ENCODE data around the gene FCER1G.
"Not testable (repeated sequence)": the region's sequence is repeated elsewhere in the genome, so short reads cannot be mapped to it uniquely, and the experiment has no call there.

FCER1G gene

DNA sequence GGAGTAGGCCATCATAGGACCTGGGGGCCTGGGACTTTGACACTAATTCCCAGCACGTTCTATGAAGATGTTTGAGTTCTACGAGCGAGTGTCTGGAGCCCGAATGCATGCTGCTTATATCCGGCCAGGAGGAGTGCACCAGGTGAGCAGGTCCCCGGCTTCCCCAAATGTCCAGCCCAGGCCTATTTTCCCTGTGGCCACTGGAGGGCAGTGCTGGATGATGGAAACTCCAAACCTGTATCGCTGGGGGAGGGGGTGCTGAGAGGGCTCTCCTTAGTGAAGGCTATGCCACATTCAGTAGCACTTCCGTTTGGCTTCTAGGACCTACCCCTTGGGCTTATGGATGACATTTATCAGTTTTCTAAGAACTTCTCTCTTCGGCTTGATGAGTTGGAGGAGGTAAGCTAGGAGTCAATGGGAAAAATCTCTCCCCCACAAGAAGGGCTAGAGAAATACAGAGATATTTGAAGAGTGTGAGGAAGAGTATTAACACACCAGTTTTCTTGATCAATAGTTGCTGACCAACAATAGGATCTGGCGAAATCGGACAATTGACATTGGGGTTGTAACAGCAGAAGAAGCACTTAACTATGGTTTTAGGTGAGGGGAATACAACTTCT, 5.2 kb upstream of the FCER1G start:
- peak; percentile 43 to 63 (median 56) for DNase-seq

DNA sequence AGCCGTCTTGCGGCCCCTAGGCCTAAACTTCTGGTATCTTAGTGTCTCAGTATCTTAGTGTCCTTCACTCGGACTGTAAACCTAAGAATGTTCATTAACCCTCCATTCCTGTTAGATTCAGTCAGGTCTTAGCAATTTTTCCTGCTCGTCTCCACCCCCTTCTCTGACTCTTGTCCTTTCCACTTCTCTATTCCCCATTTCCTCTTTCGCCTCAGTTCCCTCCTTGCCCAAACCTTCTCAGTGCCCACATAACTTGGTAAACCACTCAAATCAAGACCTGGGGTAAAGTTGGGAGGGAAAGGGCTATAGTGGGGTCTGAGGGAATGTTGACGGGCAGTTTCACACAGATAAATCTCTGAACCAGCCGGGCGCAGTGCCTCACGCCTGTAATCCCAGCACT, 726 bp upstream of the FCER1G start:
- DNase-seq = no peak

DNA sequence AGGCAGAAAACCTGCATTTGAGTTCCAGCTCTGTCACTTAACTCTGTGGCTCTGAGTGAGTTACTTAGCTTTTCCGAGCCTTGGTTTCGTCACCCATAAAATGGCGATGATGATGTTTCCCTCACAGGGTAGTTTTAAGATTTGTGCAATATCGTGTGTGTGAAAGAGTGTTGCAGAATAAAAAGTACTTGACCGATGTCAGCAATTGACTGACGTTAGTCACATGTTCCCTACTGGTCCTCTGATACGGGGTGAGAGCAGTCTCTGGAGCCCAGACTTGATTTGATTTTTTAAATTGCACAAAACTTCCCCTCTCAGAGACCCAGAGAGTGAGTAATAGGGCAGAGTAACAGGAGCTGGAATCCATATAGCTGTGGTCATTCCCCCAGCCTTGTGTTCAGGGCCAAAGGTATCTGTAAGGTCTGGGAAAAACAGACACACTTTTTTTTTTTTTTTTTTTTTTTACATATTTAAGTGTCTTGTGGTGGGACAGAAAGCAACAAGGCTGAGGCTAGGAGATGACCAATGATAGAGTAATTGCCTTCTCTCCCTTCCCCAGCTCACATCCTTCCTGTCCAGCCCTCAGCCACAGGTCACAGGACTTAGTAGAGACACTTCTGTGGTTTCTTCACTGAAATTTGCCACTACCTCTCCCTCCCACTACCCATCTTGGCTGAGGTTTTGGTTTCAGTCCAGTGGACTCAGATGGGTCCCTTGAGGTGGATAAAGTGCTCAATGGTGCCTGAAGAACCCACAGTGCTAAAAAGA, 2.0 kb downstream of the FCER1G start:
- no peak for DNase-seq

DNA sequence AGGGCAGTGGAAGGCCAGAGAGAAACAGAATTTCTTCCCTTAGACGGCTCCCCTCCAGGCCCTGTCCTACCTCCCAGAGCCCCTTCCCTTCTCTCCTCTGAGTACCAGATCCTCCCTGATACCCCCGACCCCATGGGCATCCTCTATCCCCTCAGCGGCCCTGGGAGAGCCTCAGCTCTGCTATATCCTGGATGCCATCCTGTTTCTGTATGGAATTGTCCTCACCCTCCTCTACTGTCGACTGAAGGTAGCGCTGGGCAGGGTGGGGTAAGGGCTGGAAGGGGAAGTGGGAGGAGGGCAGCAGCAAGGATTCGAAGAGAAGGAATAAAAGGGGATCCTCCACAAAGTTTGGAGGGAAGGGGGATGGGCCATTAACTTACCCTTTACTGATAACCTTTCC, 2.7 kb downstream of the FCER1G start:
- DNase-seq = no peak

DNA sequence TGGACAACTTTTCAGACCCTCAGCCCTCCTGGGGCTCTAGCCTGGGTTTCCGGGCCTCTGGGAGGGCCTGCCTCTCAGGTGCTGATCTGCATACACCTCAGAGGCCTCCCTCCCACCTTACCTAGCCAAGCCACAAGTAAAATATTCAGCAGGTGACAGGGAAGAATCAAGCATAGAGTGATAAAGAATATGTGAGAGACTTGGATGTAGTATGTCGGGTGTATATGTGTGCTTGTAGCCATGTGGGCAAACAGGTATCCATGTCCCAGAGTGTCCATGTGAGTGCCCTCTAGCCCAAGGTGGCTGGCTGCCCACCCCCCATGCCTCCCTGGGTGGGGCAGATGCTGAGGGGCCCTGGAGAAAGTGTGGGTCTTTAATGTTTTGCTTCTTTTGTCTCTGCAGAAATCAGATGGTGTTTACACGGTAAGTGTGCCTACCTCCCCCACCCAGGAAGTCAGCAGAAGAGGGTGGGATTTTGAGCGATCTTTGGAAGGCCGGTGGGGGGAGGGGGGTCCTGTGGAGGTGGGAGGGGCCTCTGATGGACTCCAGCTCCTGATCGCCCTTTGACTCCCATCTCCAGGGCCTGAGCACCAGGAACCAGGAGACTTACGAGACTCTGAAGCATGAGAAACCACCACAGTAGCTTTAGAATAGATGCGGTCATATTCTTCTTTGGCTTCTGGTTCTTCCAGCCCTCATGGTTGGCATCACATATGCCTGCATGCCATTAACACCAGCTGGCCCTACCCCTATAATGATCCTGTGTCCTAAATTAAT, 3.4 kb downstream of the FCER1G start:
- peak in 3 of 4 experiments; percentile 20 to 69 (median 65) for DNase-seq

DNA sequence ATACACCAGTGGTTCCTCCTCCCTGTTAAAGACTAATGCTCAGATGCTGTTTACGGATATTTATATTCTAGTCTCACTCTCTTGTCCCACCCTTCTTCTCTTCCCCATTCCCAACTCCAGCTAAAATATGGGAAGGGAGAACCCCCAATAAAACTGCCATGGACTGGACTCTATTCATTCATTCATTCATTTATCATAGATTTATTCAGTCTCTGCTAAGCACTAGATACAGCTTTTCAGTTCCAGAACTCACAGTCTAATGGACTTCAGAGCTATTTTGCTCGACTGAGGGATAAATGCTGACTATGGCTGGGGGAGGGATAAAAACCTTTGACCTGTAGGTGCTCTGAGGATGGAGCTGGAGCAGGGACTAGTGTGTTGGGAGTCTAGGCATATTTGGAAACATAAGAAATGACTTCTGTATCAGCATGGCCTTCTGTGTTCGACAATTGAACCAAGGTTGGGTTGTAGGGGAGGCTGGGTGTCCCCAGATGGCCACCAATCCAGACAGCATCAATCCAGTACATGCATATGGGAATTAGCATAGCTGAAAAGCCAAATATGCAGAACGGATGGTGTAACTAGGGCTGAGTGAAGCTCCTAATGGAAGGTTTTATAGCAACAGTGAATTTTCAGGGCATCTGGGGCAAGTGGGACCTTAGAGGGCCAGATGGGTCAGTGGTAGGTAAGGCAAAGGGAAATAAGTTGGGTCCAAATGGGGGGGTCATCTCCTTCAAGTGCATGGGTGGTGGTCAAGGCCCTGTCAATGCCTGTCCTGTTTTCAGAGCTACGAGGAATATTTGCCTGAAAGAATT, 4.2 kb downstream of the FCER1G start:
- DNase-seq = no peak

DNA sequence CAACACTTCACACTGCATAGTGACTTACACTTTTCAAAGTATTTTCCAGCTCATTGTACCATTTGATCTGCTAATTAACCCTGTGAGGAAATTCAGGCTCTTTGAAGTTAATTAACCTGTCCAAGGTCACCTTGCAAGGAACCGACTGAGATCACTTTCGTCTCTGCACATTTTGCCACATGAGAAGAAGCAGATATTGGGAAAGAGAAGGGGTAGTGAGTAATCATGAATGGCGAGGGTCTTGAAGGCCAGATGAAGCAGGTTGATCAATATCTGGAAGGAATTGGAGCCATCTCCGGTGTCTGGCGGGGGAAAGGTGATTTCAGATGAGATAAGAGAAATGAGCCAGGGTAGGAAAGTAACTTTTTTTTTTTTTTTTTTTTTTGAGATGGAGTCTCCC, 4.9 kb downstream of the FCER1G start:
- DNase-seq = no peak

DNA sequence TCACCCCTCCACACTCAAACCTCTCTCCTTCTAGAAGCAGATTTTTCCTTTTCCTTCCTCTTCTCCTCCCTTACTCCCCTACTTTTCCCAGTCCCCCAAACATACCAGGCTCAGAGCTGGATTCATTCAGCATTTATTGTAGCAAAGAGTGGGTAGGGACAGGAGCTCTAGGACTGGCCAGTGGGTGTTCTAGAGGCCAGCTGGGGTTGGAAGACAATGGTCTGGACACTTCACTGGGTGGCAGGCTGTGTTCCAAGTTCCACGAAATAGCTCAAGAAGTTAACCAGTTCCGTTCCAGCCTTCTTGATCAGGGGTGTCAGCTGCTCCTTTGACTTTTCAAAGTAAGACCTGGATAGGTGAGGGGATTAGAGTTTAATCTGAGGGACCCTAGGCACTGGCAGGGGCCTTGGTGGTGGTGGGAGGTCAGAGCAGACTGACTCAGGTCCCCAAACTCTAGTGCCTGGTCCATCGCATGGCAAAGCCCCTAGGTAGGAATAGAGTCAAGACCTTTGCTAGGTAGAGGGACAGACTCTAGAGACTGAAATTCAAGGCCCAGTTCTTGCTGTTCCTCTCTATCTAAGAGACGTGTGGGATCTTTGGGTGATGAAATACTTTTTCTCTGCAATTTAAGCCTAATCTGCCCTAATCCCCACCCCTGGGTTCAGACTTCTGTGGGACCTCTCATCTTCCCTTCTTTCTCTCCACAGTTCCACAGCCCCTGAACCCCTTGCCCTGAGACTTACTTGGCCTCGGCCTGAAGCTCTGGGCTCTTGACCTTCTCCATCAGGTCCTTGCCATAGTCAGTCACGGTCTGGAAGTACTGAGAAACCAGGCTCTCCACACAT, 7.3 kb downstream of the FCER1G start:
- DNase-seq = no peak

DNA sequence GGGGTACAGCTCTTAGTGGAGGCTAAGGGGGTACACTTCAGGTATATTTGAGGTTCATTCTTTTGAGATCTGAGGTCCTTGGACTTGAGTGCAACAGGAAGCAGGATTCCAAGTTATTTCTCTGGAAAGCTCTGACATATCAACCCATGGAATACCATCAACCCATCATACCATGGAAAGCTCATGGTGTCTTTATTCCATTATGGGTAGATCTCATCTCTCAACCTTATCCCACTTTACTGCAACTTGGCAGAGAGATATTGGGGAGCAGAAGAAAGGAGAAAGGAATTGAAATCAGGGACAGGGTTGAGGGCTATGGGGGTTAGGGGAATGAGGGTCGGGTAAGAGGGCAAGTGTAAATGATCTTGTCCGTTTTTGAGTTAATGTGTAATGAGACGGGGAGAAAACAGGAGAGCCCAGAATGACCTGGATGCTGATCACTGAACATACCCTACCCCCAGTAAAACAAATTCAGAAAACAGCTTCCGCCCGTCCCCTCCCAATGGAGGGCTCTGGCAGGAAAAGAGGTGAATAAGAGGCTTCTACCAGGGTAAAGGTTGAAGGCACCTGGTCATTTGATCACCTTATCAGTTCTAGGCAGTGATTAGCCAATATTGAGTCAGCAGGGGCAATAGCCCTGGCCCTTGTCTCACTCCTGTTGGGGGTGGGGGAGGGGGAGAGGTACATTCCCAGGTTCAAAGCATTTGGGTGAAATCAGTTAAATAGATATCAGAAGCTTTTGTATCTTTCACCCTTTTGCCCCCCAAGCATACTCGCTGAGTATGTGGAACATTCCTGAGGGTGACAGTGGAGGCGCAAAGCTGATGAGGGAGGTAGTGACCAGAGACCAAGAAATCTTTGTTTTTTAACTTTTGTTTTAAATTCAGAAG, 9.0 kb downstream of the FCER1G start:
- DNase-seq = no peak

DNA sequence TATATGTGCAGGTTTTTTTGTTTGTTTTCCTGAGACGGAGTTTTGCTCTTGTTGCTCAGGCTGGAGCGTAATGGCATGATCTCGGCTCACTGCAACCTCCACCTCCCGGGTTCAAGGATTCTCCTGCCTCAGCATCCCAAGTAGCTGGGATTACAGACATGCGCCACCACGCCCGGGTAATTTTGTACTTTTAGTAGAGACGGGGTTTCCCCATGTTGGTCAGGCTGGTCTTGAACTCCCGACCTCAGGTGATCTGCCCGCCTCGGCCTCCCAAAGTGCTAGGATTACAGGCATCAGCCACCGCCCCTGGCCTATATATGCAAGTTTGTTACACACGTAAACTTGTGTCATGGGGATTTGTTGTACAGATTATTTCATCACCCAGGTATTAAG, 9.6 kb downstream of the FCER1G start:
- not testable (repeated sequence) for DNase-seq

DNA sequence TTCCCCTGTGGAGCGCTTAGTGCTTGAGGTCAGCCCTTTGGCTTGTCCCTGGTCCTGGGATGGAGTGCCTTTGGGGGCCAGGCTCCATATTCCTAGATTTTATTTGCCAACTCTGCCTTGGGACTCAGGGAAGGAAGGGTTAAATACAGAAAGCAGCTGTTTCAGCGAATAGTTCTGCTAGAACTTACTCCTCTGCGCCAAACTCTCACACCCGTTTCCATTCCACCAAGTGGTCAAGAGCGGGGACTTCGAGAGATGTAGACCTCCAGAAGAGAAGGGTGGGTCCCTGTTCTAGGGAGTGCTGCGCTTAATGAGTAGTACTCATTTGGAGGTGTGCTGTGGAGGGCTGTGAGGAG, 10.1 kb downstream of the FCER1G start:
- no peak for DNase-seq

DNA sequence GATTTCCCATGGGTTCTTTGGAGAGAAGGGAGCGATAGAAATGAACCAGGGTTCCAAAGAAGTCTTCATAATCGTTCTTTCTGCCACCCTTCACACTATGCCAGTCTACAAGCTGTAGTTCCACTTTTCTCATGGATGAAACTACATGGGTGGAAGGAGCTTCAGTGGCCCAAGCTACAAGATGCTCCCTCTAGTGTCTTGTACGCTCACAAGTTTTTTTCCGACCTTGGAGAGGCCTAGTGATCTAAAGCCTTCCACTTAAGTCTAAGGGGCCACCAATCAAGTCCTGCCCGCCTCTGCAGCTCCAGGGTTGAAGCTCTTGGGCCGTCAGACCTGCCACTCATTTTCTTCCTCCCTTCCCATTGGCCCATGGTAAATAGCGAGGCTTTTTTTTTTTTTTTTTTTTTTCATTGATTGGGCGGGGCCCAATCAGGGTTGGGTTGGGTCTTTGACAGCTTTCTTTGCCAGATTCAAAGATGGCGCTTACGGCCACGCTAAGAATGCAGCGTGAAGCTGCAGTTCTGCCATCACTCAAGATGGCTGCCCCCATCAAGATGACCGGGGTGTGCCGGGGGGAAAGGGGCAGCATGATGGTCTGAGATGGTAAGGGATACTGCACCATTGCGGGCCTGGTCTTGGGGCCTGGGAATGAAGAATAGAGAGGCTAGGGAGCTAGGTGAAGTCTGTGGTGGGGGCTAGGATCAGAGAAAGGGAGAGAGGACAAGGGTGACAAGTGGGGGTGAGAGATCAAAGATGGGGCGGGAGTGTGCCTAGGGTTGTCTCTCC, 10.6 kb downstream of the FCER1G start, which contains the start of gene TOMM40L:
Gene TOMM40L (plus strand): TSS at position 527 of the 786 bp plus-strand sequence. CDS start 430 bp downstream, outside the sequence.
- peak; percentile 61 to 86 (median 74) for DNase-seq

DNA sequence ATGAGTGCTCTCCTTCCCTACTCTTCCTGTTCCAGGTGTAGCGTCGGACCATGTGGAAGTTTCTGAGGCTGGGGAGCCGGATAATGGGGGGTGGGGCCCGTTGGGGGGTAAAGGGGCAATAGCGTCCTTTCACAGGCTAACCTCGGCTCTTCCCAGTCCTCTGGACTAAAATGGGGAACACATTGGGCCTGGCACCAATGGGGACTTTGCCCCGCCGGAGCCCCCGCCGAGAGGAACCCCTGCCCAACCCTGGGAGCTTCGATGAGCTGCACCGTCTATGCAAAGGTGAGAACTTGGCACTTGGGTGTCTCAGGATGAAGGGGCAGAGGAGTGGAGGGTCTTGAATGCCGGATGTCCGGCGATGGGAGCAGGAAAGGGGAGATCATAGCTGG, 11.2 kb downstream of the FCER1G start:
- no peak for DNase-seq

DNA sequence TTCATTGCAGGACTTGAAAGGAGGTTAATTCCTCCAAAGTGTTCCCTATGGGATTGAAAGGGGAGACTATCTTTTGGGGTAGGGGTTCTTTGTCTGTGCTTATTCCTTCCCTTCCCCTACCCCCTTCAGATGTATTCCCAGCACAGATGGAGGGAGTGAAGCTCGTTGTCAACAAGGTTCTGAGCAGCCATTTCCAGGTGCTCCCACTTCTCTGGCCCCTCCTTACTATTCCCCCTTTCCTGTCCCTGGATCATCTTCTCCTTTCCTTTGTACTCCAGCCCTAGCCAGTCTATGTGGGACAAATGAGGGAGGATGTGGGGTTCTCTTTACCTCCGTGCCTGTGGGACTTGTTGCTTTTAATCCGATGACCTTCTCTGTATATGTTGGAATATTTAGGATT, 11.7 kb downstream of the FCER1G start:
- no peak for DNase-seq

DNA sequence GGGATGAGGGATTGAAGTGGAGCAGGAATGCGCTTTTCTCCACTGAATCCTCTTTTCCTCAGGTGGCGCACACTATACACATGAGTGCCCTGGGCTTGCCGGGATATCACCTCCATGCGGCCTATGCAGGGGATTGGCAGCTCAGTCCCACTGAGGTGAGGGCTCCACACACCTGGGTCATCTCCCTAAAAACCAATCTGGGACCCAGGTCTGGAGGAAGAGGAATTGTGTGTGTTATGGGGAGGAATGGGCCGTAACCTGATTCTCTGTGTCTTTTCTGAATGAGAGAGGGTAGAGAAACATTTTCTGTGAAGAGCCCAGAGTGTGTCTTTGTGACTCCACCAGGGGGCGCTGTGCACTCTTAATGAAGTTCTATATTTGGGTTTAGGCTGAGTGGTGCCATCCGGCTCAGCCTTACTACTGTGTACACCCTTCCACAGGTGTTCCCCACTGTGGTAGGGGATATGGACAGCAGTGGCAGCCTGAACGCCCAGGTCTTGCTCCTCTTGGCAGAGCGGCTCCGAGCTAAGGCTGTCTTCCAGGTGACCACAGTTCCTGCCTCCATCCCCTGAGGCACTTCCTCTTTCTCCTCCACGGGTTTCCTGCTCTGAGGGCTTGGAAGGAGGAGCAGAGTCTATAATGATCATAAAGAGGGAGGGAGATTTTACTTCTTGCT, 12.2 kb downstream of the FCER1G start:
- DNase-seq = peak; percentile 82 to 90 (median 84)

DNA sequence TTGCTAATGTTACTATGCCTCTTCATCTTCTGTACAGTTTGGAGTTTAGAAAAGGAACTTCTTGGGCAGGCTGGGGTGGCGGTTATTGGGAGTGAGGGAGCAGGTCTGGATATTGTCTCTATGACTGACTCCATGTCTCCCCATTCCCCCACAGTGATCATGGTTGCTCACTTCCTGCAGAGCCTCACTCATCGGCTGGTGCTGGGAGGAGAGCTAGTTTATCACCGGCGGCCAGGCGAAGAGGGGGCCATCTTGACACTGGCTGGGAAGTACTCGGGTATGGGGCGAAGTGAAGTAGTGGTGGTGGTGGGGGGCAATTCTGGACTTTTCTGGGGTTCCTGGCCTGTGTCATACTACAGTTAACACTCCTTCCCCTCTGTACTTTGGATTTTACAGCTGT, 12.9 kb downstream of the FCER1G start:
- no peak for DNase-seq

DNA sequence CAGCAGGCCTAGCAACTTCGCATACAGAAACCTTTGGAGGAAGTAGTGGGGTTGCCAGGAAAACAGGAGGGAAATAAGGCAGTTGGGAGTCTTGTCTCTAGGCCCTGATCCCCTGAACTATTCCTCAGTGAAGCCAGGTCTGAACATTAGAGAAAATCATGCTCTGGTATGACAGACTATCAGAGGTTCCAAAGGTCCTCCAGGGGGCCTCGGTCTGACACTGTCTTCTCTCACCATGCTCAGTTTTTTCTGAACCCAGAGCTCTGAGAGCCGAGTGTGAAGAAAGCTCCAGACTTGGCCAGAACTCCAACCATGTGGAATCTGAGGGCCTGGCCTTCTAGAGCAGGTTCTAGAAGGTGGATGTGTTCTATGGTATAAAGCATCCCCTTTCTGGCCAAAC, 14.8 kb downstream of the FCER1G start:
- no peak for DNase-seq

DNA sequence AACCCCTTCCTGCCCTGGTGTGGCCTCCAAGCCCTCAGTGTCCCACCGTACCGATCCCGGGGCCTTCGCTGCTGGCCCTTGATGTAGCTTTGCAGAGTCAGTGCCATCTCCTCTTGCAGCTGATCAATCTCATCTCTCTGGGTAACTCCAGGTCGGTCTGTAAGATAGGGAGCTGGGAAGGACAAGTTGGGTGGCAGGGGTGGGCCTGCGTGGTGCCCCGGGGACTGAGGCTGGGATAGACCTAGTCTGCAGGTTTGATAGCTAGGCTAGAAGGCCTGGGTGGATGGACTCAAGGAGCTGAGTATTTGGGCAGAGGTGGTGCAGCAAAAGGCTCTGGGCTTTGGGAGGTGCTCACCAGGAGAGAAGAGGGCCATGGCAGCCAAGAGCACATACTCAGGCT, 15.7 kb downstream of the FCER1G start:
- DNase-seq = no peak

DNA sequence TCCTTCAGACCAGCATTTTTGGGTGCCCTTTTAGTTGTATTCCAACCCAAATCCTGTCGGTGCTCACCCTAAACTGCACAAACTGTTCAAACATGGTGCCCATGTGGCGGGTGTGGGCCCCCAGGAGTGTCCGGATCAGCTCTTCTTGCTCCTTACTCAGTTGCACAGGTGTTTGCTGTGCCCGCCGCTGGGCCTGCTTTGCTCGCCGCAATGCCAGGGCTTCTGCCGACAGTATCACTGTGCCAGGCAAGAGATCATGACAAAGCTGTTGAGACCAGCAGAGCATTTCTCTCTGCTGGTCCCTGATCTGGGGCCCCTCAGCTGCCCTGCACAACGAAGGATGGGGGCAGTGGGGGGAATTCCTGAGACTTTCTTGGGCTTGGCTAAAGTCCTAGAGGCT, 18.0 kb downstream of the FCER1G start:
- no peak for DNase-seq

All from activated CD4-positive, CD25-positive, alpha-beta regulatory T cell (primary cell).